Naive thymus-derived CD4-positive, alpha-beta T cell (primary cell): ENCODE results near the gene TMEM170A. TPM values are rescaled to one million over a fixed set of nuclear protein-coding genes. Genes with fewer than 3 reads are reported as not detected.

ENCODE experiments used
- ATAC-seq: fragments of 150-1000 bp; cut with Tn5 transposase; 2 replicates; pipeline ENCODE4 v1.10.0; 2021; ENCODE audit warnings: mild to moderate bottlenecking, moderate library complexity
- CTCF ChIA-PET: fragments of 350-600 bp; sonication (Branson Sonifier 250); formaldehyde crosslinking; loops from one replicate; lab custom pipeline; 2021; ENCODE audit warnings: antibody characterized with exemption; lab: Charles Lee
- POLR2A ChIA-PET: fragments of 350-600 bp; sonication (Branson Sonifier 250); formaldehyde crosslinking; loops from one replicate; lab custom pipeline; 2021; ENCODE audit warnings: antibody characterized with exemption, inconsistent platforms; lab: Charles Lee
- DNase-seq, 9 donors: peaks; one replicate each; pipeline versions ENCODE4 v3.0.0 to v3.0.0-alpha.2; 2020 to 2022; ENCODE audit warnings: mixed read lengths in 1 of 9
- H3K27ac ChIP-seq: one replicate; pipeline ENCODE4 v1.7.0; 2013; ENCODE audit warnings: mild to moderate bottlenecking, low read depth, low read length, moderate library complexity
- H3K27me3 ChIP-seq, 2 donors: one replicate each; pipeline ENCODE4 v1.7.0; 2013; ENCODE audit warnings: low read length in 2 of 2, mild to moderate bottlenecking in 2 of 2, moderate library complexity in 2 of 2; ENCODE audit not compliant: control insufficient read depth in 2 of 2, insufficient read depth in 2 of 2
- H3K36me3 ChIP-seq, 3 experiments: 1 replicate in 2 of 3; 2 replicates in 1 of 3; pipeline ENCODE4 v1.7.0; 2013; ENCODE audit warnings: low read length in 3 of 3, mild to moderate bottlenecking in 3 of 3, moderate library complexity in 1 of 3; ENCODE audit not compliant: insufficient read depth in 3 of 3, control insufficient read depth in 2 of 3
- H3K4me1 ChIP-seq, 2 donors: one replicate each; pipeline ENCODE4 v1.7.0; 2013; ENCODE audit warnings: low read length in 2 of 2, mild to moderate bottlenecking in 2 of 2, moderate library complexity in 1 of 2; ENCODE audit not compliant: control insufficient read depth in 2 of 2, insufficient read depth in 2 of 2
- H3K4me3 ChIP-seq: 2 replicates; pipeline ENCODE4 v1.7.0; 2013; ENCODE audit warnings: mild to moderate bottlenecking, low read length
- H3K9me3 ChIP-seq, 3 experiments: 1 replicate in 2 of 3; 2 replicates in 1 of 3; pipeline ENCODE4 v1.7.0; 2013; ENCODE audit warnings: low read length in 3 of 3; ENCODE audit not compliant: control insufficient read depth in 2 of 3
- H3K27ac Mint-ChIP-seq, 9 donors: one replicate each; pipeline ENCODE4 v1.8.0; 2020 to 2022; ENCODE audit warnings: mixed read lengths in 9 of 9, mild to moderate bottlenecking in 8 of 9, moderate library complexity in 5 of 9, inconsistent platforms in 2 of 9
- H3K27me3 Mint-ChIP-seq, 5 donors: one replicate each; pipeline ENCODE4 v1.8.0; 2021 to 2022; ENCODE audit warnings: mixed read lengths in 5 of 5, mild to moderate bottlenecking in 1 of 5
- H3K36me3 Mint-ChIP-seq, 5 donors: one replicate each; pipeline ENCODE4 v1.8.0; 2020 to 2022; ENCODE audit warnings: mixed read lengths in 5 of 5, mild to moderate bottlenecking in 3 of 5, inconsistent platforms in 1 of 5
- H3K4me1 Mint-ChIP-seq, 7 donors: one replicate each; pipeline ENCODE4 v1.8.0; 2020 to 2022; ENCODE audit warnings: mixed read lengths in 7 of 7, mild to moderate bottlenecking in 3 of 7, inconsistent platforms in 1 of 7
- H3K4me3 Mint-ChIP-seq, 10 donors: one replicate each; pipeline ENCODE4 v1.8.0; 2020 to 2022; ENCODE audit warnings: mild to moderate bottlenecking in 10 of 10, mixed read lengths in 10 of 10, moderate library complexity in 6 of 10, inconsistent platforms in 2 of 10
- H3K9me3 Mint-ChIP-seq, 11 donors: one replicate each; pipeline ENCODE4 v1.8.0; 2020 to 2022; ENCODE audit warnings: mixed read lengths in 11 of 11, mild to moderate bottlenecking in 4 of 11, inconsistent platforms in 1 of 11, moderate library complexity in 1 of 11
- intact Hi-C, 2 donors: fragments of 100-400 bp; cut with micrococcal nuclease; formaldehyde crosslinking; loops; one replicate each; pipeline ENCODE4 v1.15.1; 2023
- polyA plus RNA-seq, 2 donors: library from polyadenylated mRNA; unstranded; fragments of 300-500 nt; fragmentation: Illumina TruSeq; gene quantifications; one replicate each; pipeline ENCODE4 v1.2.3, GENCODE V29; 2021
- total RNA-seq, 6 experiments: library from RNA in 5 of 6; stranded (reverse) in 5 of 6; gene quantifications; 1 replicate in 5 of 6; 2 replicates in 1 of 6; pipeline ENCODE4 v1.2.3 and lab custom pipeline; 2021 to 2026

Gene TMEM170A
- total and polyA plus RNA-seq, 7 experiments from 2014 or later = 31.0 to 50.9 (median 35.9) TPM

DNA sequence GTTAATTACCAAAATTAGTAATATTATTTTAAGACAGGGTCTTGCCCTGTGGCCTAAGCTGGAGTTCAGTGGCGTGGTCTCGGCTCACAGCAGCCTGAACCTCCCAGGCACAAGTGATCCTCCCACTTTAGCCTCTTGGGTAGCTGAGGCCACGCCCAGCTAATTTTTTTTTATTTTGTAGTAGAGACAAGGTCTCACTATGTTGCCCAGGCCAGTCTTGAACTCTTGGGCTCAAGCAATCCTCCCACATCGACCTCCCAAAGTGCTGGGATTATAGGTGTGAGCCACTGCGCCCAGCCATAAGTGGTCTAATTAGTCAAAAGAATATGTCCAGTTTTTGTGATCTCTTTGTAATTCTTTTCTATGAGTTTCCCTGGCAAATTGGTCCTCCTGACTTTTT is 19.2 kb downstream of the TMEM170A start:
- Histone ChIP-seq H3K36me3 (peaks cover 0 to 19% (median 4%) of the 10 kb centered on the region in 3 experiments), H3K9me3 (no peaks in the 10 kb centered on the region), H3K4me1 (no peaks in the 10 kb centered on the region), H3K27ac (no peak overlapping the region), H3K4me3 (no peak overlapping the region), H3K27me3 (no peaks in the 10 kb centered on the region)
- Mint-ChIP-seq H3K4me3 (no peak overlapping the region), H3K9me3 (no peaks in the 10 kb centered on the region), H3K27ac (no peak overlapping the region), H3K4me1 (peaks cover 0 to 3% (median 0%) of the 10 kb centered on the region in 7 donors), H3K36me3 (peaks cover 0 to 7% (median 5%) of the 10 kb centered on the region in 5 donors), H3K27me3 (no peaks in the 10 kb centered on the region)
- ATAC-seq = no peak
- POLR2A ChIA-PET = interaction anchor here (1.1 kb wide), 1 partner anchor 12 kb away, joined by 5 read pairs; the partner anchor contains the start of gene CFDP1
- intact Hi-C loops = no loop called here
- no peak for DNase-seq
- CTCF ChIA-PET = interaction anchor here (0.6 to 1.3 kb wide), 2 partner anchors 14 to 246 kb away, joined by 3 to 5 read pairs; no protein-coding TSS in a partner anchor

DNA sequence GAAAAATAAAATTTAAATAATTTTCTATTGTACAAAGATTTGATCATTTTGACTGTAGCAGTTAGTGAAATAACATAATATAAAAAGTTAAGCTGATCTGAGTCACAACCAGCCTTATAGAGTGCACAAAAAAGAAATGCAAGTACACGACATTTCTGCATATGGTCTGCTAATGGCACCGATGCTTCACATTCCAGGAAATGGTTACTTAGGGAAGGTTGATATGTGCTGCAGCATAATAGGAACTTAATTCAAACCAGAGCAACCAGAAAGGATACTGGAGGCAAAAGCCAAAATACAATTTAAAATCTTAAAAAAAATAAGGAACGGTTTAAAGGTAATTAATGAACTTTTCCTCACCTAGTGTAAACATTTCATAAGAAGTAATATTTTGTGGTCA is 21.2 kb downstream of the TMEM170A start:
- ATAC-seq = no peak
- Histone ChIP-seq H3K4me3 (no peak overlapping the region), H3K27me3 (no peaks in the 10 kb centered on the region), H3K4me1 (no peaks in the 10 kb centered on the region), H3K9me3 (no peaks in the 10 kb centered on the region), H3K27ac (no peak overlapping the region), H3K36me3 (peaks cover 0 to 13% (median 4%) of the 10 kb centered on the region in 3 experiments)
- Mint-ChIP-seq H3K27ac (no peak overlapping the region), H3K27me3 (no peaks in the 10 kb centered on the region), H3K4me3 (no peak overlapping the region), H3K36me3 (peaks cover 0 to 3% (median 0%) of the 10 kb centered on the region in 5 donors), H3K4me1 (no peaks in the 10 kb centered on the region), H3K9me3 (no peaks in the 10 kb centered on the region)
- no peak for DNase-seq
- ChIA-PET CTCF (interaction anchor here (0.6 kb wide), 1 partner anchor 8 kb away, joined by 3 read pairs; no protein-coding TSS in a partner anchor), POLR2A (no interaction called here)
- intact Hi-C loops = no loop called here

DNA sequence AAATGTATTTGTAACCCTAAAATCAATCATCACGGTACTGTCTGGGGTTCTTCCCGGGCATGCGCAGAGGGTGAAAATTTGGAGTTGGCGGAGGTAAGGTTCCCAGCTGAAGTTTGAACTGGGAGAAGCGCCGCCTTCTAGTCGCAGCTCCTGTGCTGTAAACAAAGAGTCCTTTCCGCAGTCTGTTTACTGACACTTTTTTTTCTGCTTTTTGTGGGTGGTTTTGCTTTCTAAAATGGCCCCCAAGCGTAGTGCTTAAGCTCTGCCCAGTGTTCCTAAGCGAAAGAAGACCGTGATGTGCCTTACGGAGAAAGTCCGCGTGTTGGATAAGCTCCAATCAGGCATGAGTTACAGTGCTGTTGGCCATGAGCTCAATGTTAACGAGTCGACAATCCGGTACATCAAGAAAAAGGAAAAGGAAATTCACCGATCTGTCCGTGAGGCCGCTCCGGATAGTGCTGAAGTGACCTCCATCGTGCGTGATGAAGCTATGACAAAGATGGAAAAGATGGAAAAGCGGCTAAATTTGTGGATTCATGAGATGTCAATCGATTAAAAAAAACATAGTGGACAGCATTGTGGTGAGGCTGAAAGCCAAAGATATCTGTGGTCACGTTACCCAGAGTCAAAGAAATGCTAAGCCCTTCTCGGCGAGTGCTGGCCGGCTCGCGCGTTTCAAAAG is 30.6 kb downstream of the TMEM170A start:
- intact Hi-C loops = loop anchor here (1.0 to 10.0 kb wide), 15 partner anchors 30 to 1756 kb away; partner anchors contain the start of genes ADAT1 (in 2 of the 2), GABARAPL2 (in 2 of the 2), GLG1 (in 2 of the 2) and KARS1 (in 2 of the 2)
- Mint-ChIP-seq H3K4me1 (peaks cover 17 to 48% (median 37%) of the 10 kb centered on the region in 7 donors), H3K4me3 (peak overlapping the region; percentile 87 to 99 (median 94)), H3K27me3 (no peaks in the 10 kb centered on the region), H3K27ac (peak overlapping the region; percentile 94 to 100 (median 97)), H3K36me3 (peaks cover 0 to 13% (median 3%) of the 10 kb centered on the region in 5 donors), H3K9me3 (peaks cover 0 to 13% (median 0%) of the 10 kb centered on the region in 11 donors)
- DNase-seq (peak in 2 of 9 donors; percentile 74 to 84), ATAC-seq (peak; percentile 83)
- Histone ChIP-seq H3K36me3 (peaks cover 0 to 6% (median 0%) of the 10 kb centered on the region in 3 experiments), H3K9me3 (no peaks in the 10 kb centered on the region), H3K4me3 (peak overlapping the region; percentile 92), H3K27me3 (no peaks in the 10 kb centered on the region), H3K27ac (peak overlapping the region; percentile 94), H3K4me1 (peaks cover 5 to 9% of the 10 kb centered on the region in 2 donors)
- POLR2A ChIA-PET = interaction anchor here (0.6 to 2.9 kb wide), 19 partner anchors 11 to 1758 kb away, joined by 3 to 25 read pairs (median 5); partner anchors contain the start of genes ADAT1, GABARAPL2, KARS1 and TERF2IP
- CTCF ChIA-PET = interaction anchor here (0.8 to 1.5 kb wide), 8 partner anchors 14 to 83 kb away, joined by 3 to 9 read pairs (median 4); partner anchors contain the start of gene TMEM170A

GRCh38 chr16:75432828-75433731 is 31.4 kb downstream of the TMEM170A start, which contains the start of gene CFDP1:
TSS of gene CFDP1 (minus strand) at chr16:75433503. CDS start at chr16:75433352, 151 bp downstream.
- Histone ChIP-seq H3K27ac (peak within 1 kb of the TSS; percentile 94), H3K4me1 (peaks cover 5 to 9% of the 10 kb centered on the region in 2 donors), H3K4me3 (peak within 1 kb of the TSS; percentile 92), H3K27me3 (no peaks in the 10 kb centered on the region), H3K36me3 (peaks cover 0 to 6% (median 0%) of the 10 kb centered on the region in 3 experiments), H3K9me3 (no peaks in the 10 kb centered on the region)
- POLR2A ChIA-PET = interaction anchor here (0.6 to 2.9 kb wide), 19 partner anchors 9 to 1758 kb away, joined by 3 to 25 read pairs (median 5); partner anchors contain the start of genes ADAT1, GABARAPL2, KARS1 and TERF2IP
- no peaks in the 10 kb centered on the region for H3K27me3 Mint-ChIP-seq
- intact Hi-C loops = loop anchor here (1.0 to 10.0 kb wide), 14 partner anchors 31 to 1757 kb away; partner anchors contain the start of genes ADAT1 (in 2 of the 2), GABARAPL2 (in 2 of the 2), KARS1 (in 2 of the 2) and TERF2IP (in 2 of the 2)
- CTCF ChIA-PET = interaction anchor here (0.8 to 1.5 kb wide), 6 partner anchors 14 to 83 kb away, joined by 3 to 9 read pairs (median 4); partner anchors contain the start of gene TMEM170A
- peak within 1 kb of the TSS; percentile 94 to 100 (median 97) for H3K27ac Mint-ChIP-seq
- H3K4me3 Mint-ChIP-seq = peak within 1 kb of the TSS; percentile 87 to 99 (median 94)
- peaks cover 0 to 13% (median 3%) of the 10 kb centered on the region in 5 donors for H3K36me3 Mint-ChIP-seq
- peak; percentile 93 to 98 (median 95) for DNase-seq
- H3K9me3 Mint-ChIP-seq = peaks cover 0 to 13% (median 0%) of the 10 kb centered on the region in 11 donors
- ATAC-seq = peak; percentile 92
- peaks cover 19 to 53% (median 43%) of the 10 kb centered on the region in 7 donors for H3K4me1 Mint-ChIP-seq

DNA sequence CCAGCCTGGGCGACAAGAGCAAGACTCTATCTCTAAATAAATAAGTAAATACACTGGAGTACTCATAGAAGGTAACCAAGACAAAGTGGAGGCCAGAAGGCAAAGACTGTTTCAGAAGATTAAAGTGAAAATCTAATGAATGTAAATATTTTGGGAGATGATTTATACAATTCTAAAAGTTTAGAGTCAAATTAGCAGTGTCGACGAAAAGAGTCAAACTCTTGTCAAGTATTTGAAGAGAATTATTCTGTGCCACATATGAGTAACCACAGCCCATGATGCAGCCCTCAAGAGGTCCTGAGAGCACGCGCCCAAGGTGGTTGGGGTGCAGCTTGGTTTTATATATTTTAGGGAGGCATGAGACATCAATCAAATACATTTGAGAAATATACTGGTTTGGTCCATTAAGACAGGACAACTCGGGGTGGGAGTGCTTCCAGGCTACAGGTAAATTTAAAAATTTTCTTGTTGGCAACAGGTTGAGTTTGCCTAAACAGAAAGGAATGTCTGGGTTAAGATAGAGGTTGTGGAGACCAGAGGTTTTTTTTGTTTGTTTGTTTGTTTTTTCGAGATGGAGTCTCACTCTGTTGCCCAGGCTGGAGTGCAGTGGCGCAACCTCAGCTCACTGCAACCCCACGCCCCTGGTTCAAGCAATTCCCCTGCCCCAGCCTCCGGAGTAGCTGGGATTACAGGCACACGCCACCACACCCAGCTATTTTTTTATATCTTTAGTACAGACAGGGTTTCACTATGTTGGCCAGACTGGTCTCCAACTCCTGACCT is 34.7 kb downstream of the TMEM170A start:
- H3K27me3 ChIP-seq = no peaks in the 10 kb centered on the region
- DNase-seq (no peak), ATAC-seq (no peak)
- H3K36me3 ChIP-seq = peaks cover 0 to 6% (median 0%) of the 10 kb centered on the region in 3 experiments
- peaks cover 5 to 9% of the 10 kb centered on the region in 2 donors for H3K4me1 ChIP-seq
- Mint-ChIP-seq H3K27ac (peak overlapping the region in 4 of 9 donors; percentile 9 to 75 (median 32)), H3K27me3 (no peaks in the 10 kb centered on the region), H3K36me3 (peaks cover 0 to 10% (median 6%) of the 10 kb centered on the region in 5 donors), H3K9me3 (peaks cover 0 to 8% (median 0%) of the 10 kb centered on the region in 11 donors), H3K4me1 (peaks cover 16 to 70% (median 61%) of the 10 kb centered on the region in 7 donors), H3K4me3 (peak overlapping the region in 4 of 10 donors; percentile 5 to 45 (median 30))
- intact Hi-C loops = loop anchor here in 1 of 2 donors (10.0 kb wide), 1 partner anchor 725 kb away; the partner anchor contains the start of gene MLKL
- no peak overlapping the region for H3K27ac ChIP-seq
- POLR2A ChIA-PET = no interaction called here
- CTCF ChIA-PET = interaction anchor here (0.6 kb wide), 1 partner anchor 119 kb away, joined by 5 read pairs; no protein-coding TSS in a partner anchor
- no peaks in the 10 kb centered on the region for H3K9me3 ChIP-seq
- H3K4me3 ChIP-seq = no peak overlapping the region
